ENCODE measurements around the gene SARS2. TPM values are rescaled to one million over a fixed set of nuclear protein-coding genes. Genes with fewer than 3 reads are reported as not detected.

Gene SARS2
- total and polyA plus RNA-seq, 11 donors, result 9.0 to 29.1 (median 16.7) TPM

DNA sequence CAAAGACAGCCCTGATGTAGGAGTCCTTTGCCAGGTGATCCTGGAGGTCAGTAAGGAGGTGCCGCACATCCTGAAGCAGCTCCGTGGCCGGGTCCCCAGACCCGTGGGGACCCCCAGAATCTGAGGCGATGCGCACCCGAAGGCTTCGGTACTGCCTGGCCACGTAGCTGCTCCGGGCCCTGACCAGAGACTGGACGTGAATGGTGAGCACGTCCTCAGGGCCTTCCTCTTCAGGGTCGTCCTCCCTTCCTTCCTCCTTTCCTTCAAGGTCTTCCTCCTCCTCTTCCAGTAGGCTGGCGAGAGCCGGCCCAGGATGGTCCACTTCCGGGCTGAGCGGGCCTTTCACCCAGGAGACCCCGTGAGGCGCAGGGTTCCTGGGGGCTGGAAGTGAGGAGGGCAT, 60.0 kb downstream of the SARS2 start:
- Histone ChIP-seq H3K4me3 (peak overlapping the region in 4 of 12 donors; percentile 50 to 66 (median 61)), H3K36me3 (no peaks in the 10 kb centered on the region), H3K27ac (peak overlapping the region in 5 of 12 donors; percentile 7 to 57 (median 46)), H3K9me3 (no peaks in the 10 kb centered on the region), H3K27me3 (no peaks in the 10 kb centered on the region), H3K4me1 (peaks cover 5 to 22% (median 15%) of the 10 kb centered on the region in 12 donors)
- ATAC-seq (no peak), DNase-seq (no peak)
- 76 to 89% (median 83%) methylated on average over 13 to 19 of the region's 19 CpGs for WGBS, 4 donors
- no peak for TF ChIP-seq POLR2A (IDR thresholded peaks at IDR 0.05)
- TF ChIP-seq, protein P1, sequence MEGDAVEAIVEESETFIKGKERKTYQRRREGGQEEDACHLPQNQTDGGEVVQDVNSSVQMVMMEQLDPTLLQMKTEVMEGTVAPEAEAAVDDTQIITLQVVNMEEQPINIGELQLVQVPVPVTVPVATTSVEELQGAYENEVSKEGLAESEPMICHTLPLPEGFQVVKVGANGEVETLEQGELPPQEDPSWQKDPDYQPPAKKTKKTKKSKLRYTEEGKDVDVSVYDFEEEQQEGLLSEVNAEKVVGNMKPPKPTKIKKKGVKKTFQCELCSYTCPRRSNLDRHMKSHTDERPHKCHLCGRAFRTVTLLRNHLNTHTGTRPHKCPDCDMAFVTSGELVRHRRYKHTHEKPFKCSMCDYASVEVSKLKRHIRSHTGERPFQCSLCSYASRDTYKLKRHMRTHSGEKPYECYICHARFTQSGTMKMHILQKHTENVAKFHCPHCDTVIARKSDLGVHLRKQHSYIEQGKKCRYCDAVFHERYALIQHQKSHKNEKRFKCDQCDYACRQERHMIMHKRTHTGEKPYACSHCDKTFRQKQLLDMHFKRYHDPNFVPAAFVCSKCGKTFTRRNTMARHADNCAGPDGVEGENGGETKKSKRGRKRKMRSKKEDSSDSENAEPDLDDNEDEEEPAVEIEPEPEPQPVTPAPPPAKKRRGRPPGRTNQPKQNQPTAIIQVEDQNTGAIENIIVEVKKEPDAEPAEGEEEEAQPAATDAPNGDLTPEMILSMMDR (IDR thresholded peaks at IDR 0.05), result no peak
- intact Hi-C loops (cut with DNase I), result no loop called here

DNA sequence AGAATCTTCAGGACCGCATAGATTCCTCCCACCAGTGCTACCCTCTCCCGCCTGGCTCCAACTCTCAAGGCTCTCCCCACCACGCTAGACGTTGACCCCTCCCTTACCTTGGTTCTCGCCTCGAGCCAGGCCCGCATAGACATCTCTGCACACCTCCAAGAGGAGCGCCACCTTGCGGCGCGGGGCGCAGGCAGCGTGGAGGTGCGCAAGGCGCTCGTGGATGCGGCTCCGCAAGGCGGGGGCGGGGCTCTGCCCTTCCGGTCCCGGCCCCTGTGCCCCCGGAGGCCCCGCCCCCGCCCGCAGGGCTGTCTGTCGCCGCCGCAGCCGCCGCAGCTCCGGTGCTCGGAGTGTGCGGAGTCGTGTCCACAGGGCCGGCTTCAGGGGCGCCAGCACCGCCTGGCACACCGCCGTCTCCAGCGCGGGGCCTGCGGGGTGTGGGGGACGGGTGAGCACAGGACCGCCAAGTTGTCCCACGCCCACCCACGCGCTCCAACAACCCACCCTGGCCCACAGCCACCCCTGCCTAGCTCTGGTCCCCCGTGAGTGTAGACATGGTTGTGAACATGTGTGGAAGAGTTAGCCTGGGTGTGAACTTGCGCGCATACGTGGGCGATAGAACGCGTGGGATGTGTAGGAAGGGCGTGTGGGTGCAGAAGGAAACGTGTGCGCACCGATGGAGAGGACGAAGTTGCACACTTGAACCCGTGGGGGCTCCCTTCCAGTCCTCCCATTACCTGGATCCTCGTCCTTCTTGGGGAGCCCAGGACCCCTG, 60.5 kb downstream of the SARS2 start:
- DNase-seq (peak; percentile 82 to 94 (median 86)), ATAC-seq (peak; percentile 84 to 95 (median 90))
- WGBS, 4 donors, result 13 to 36% (median 25%) methylated on average over 28 to 62 of the region's 62 CpGs
- intact Hi-C loops (cut with DNase I), result no loop called here
- peaks cover 5 to 27% (median 15%) of the 10 kb centered on the region in 12 donors for H3K4me1 ChIP-seq
- H3K4me3 ChIP-seq, result peak overlapping the region; percentile 15 to 72 (median 54)
- H3K27me3 ChIP-seq, result no peaks in the 10 kb centered on the region
- peak overlapping the region in 10 of 12 donors; percentile 7 to 57 (median 48) for H3K27ac ChIP-seq
- TF ChIP-seq, protein P1 (IDR thresholded peaks at IDR 0.05), result peak; percentile 76 to 97 (median 87)
- peak in 1 of 2 donors; percentile 23 for TF ChIP-seq POLR2A (IDR thresholded peaks at IDR 0.05)
- no peaks in the 10 kb centered on the region for H3K9me3 ChIP-seq
- H3K36me3 ChIP-seq, result no peaks in the 10 kb centered on the region

DNA sequence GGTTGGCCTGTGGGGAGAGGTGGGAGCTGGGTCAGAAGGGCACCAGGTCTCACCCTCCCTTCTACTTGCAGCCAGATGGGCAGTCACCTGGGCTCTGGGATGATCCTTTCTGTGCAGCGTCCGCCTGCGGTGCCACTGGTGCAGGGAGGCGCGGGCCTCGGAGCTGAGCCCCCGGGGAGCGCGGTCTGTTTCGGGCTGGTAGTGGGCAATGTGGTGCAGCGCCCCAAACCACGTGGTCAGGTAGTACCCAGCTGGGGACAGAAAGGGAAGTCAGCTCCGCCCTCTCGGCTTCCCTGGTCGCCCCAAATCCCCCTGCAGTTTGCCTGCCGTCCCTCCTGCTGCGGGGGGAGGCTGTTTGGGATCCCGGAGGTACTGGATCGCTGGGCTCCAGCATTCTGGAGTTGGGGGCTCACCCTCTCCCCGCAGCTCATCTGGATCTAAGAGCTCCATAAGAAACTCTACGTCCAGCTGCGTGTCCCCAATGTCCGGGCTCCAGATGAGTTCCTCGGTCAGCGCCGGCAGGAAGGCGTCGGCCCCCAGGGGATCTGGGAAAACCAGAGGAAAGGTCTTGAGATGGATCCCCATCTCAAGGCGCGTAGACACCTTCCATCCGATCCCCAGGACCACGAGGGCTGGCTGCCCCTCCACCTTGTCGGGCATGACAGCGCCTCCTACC, 61.3 kb downstream of the SARS2 start:
- WGBS, 4 donors, result 8 to 13% (median 9%) methylated on average over 18 to 34 of the region's 34 CpGs
- Histone ChIP-seq H3K27me3 (no peaks in the 10 kb centered on the region), H3K9me3 (no peaks in the 10 kb centered on the region), H3K4me1 (peaks cover 5 to 35% (median 15%) of the 10 kb centered on the region in 12 donors), H3K36me3 (no peaks in the 10 kb centered on the region), H3K27ac (peak overlapping the region in 10 of 12 donors; percentile 7 to 57 (median 45)), H3K4me3 (peak overlapping the region; percentile 15 to 72 (median 54))
- intact Hi-C loops (cut with DNase I), result no loop called here
- TF ChIP-seq, protein P1 (IDR thresholded peaks at IDR 0.05), result no peak
- TF ChIP-seq POLR2A (IDR thresholded peaks at IDR 0.05), result no peak
- peak in 2 of 5 donors; percentile 24 to 34 for DNase-seq
- ATAC-seq, result peak in 3 of 4 donors; percentile 10 to 31 (median 11)

DNA sequence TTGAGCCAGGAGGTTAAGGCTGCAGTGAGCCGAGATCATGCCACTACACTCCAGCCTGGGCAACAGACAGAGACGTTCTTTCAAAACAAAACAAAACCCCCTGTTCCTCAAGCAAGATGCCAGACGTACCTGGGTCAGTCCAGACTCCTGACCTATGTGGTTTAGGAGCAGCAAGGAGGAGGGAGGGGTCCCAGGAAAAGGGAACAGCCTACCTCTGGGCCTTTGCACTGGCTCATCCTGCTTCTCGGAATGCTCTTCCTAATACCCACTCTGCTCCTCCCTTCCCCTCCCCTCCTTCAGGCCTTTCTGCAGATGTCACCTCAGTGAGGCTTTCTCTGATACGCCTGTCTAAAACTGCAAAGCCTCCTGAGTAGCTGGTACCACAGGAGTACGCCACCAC, 62.0 kb downstream of the SARS2 start:
- intact Hi-C loops (cut with DNase I), result no loop called here
- TF ChIP-seq POLR2A (IDR thresholded peaks at IDR 0.05), result no peak
- TF ChIP-seq, protein P1 (IDR thresholded peaks at IDR 0.05), result no peak
- Histone ChIP-seq H3K27me3 (no peaks in the 10 kb centered on the region), H3K36me3 (no peaks in the 10 kb centered on the region), H3K4me1 (peaks cover 5 to 42% (median 15%) of the 10 kb centered on the region in 12 donors), H3K27ac (no peak overlapping the region), H3K4me3 (no peak overlapping the region), H3K9me3 (no peaks in the 10 kb centered on the region)
- DNase-seq, result no peak
- 93 to 95% (median 94%) methylated on average over 6 of the region's 6 CpGs for WGBS, 4 donors
- no peak for ATAC-seq

All from heart left ventricle (tissue), 16 donors.